Measurements from ENCODE around the gene ANKRD13C. TPM values are rescaled to one million over a fixed set of nuclear protein-coding genes. Genes with fewer than 3 reads are reported as not detected.

Gene ANKRD13C
- total and polyA plus RNA-seq, 2 of the 4 experiments (the other 2 are of a cell fraction): 8.3 to 10.9 TPM

DNA sequence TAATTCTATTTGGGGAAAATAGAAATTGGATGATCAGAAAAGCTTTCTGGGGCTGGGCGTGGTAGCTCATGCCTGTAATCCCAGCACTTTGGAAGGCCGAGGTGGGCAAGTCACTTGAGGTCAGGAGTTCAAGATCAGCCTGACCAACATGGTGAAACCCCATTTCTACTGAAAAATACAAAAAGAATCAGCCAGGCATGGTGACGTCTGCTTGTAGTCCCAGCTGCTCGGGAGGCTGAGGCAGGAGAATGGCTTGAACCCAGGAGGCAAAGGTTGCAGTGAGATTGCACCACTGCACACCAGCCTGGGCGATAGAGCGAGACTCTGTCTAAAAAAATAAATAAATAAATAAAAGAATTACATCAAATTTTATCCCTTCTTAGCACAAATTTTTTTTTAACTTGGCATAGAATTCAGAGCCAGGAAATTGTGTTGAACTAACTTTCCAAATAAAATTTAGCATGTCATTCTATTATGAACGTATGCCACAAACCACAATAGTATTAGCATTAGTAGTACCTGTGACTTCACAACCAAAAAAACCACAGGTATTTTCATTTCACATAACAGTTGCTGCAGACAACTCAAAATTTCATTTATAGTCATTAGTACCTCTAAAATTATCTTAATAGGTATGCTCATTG is 4.5 kb upstream of the ANKRD13C start:
- dilution Hi-C loops (cut with HindIII; ENCODE audit: low sequenced_read_pairs, unreplicated experiment): no loop called here
- DNase-seq (peak; percentile 46), ATAC-seq (ENCODE audit: low read depth) (no peak)
- POLR2A ChIA-PET (ENCODE audit: unreplicated experiment): no interaction called here
- no peak overlapping the region for H3K14ac ChIP-seq (replicated peaks; ENCODE audit: low read depth, low read length)
- H3K4me3 ChIP-seq (ENCODE audit: insufficient read depth, low read depth, low read length): no peak overlapping the region
- in situ Hi-C loops (cut with MboI; ENCODE audit: low sequenced_read_pairs): loop anchor here (5.0 kb wide), 1 partner anchor 53 kb away; the partner anchor contains the start of gene CTH
- no peak overlapping the region for H3K27ac ChIP-seq (ENCODE audit: insufficient read depth, low read length)
- no peak overlapping the region for H2BK20ac ChIP-seq (ENCODE audit: low read depth, low read length)
- H3K9me3 ChIP-seq (ENCODE audit: control insufficient read depth, insufficient read depth, low read length): no peaks in the 10 kb centered on the region
- H3K4me1 ChIP-seq (ENCODE audit: control insufficient read depth, insufficient read depth, low read length): no peaks in the 10 kb centered on the region
- no peak overlapping the region for H3K18ac ChIP-seq (ENCODE audit: low read depth, low read length)
- no peak overlapping the region for H3K56ac ChIP-seq (ENCODE audit: extremely low read depth, insufficient read depth, low read length)
- intact Hi-C loops (cut with micrococcal nuclease): no loop called here
- no peak overlapping the region for H2AK9ac ChIP-seq (replicated peaks; ENCODE audit: low read depth, low read length, poor library complexity)
- peaks cover 4 to 15% of the 10 kb centered on the region in 2 experiments; a peak in 3 of 4 replicates for H3K79me1 ChIP-seq (ENCODE audit: low read depth in 1 of 2, low read length in 2 of 2)
- no peak overlapping the region for H4K5ac ChIP-seq (ENCODE audit: low read depth, low read length)
- no peaks in the 10 kb centered on the region; the same call in 1 of the 2 replicates for H4K20me1 ChIP-seq (ENCODE audit: insufficient read depth, low read length)
- H2BK15ac ChIP-seq (ENCODE audit: low read depth, low read length): no peak overlapping the region
- H2AFZ ChIP-seq (replicated peaks; ENCODE audit: low read length, poor library complexity): no peak overlapping the region
- no peak overlapping the region for H2AK5ac ChIP-seq (ENCODE audit: low read depth, low read length)
- no peak overlapping the region for H3K23ac ChIP-seq (ENCODE audit: low read depth, low read length)
- H3K27me3 ChIP-seq (ENCODE audit: control insufficient read depth, insufficient read depth, low read length): no peaks in the 10 kb centered on the region
- H4K91ac ChIP-seq (ENCODE audit: insufficient read depth, low read depth, low read length): no peak overlapping the region
- peaks cover 2% of the 10 kb centered on the region; the same call in 1 of the 2 replicates for H3K36me3 ChIP-seq (ENCODE audit: control insufficient read depth, insufficient read depth, low read length)
- H3K9me1 ChIP-seq (ENCODE audit: insufficient read depth, low read length): no peaks in the 10 kb centered on the region
- 40% methylated on average over 1 of the region's 7 CpGs; no CpG with 5 or more reads in 1 of the 2 experiments for WGBS, 2 experiments (ENCODE audit: extremely low coverage in 2 of 2, insufficient read length in 1 of 2)
- H3K4me2 ChIP-seq (ENCODE audit: low read depth, low read length): no peak overlapping the region
- CTCF ChIA-PET: interaction anchor here (0.6 kb wide), 1 partner anchor 9 kb away, joined by 3 read pairs; no protein-coding TSS in a partner anchor
- no peak overlapping the region for H4K8ac ChIP-seq (ENCODE audit: low read depth in 2 of 2, low read length in 2 of 2)
- no TSS peak for BruUV-seq (replicated peaks)
- no peak overlapping the region for H3K4ac ChIP-seq (ENCODE audit: low read depth, low read length)
- no peak overlapping the region for H2BK120ac ChIP-seq (ENCODE audit: low read depth, low read length)
- TF ChIP-seq CHD1 (IDR thresholded peaks at IDR 0.05; ENCODE audit: low read depth, low read length) (no peak), NFE2L2 (IDR thresholded peaks at IDR 0.05; ENCODE audit: low read depth, low read length) (no peak)
- TF ChIP-seq, protein P1, sequence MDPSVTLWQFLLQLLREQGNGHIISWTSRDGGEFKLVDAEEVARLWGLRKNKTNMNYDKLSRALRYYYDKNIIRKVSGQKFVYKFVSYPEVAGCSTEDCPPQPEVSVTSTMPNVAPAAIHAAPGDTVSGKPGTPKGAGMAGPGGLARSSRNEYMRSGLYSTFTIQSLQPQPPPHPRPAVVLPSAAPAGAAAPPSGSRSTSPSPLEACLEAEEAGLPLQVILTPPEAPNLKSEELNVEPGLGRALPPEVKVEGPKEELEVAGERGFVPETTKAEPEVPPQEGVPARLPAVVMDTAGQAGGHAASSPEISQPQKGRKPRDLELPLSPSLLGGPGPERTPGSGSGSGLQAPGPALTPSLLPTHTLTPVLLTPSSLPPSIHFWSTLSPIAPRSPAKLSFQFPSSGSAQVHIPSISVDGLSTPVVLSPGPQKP (IDR thresholded peaks at IDR 0.05; ENCODE audit: borderline replicate concordance, low read depth, low read length): no peak
- H2BK5ac ChIP-seq (ENCODE audit: low read depth, low read length, poor library complexity, severe bottlenecking): no peak overlapping the region
- H3K9ac ChIP-seq (ENCODE audit: low read depth, low read length): no peak overlapping the region
